Measurements from ENCODE around the gene ENTPD2. TPM values are rescaled to one million over a fixed set of nuclear protein-coding genes. Genes with fewer than 3 reads are reported as not detected.

ENTPD2 gene
- total RNA-seq, 1 experiment from 2014 or later, result 4.0 TPM

- no peak overlapping the region for H2AK5ac ChIP-seq (ENCODE audit: insufficient read length, low read length)
- no peaks in the 10 kb centered on the region for H3K79me2 ChIP-seq (ENCODE audit: insufficient read depth, low read length)
- no peak overlapping the region for H2AFZ ChIP-seq (ENCODE audit: low read length)
- H4K5ac ChIP-seq (ENCODE audit: insufficient read length, low read depth, low read length), result no peak overlapping the region
- H3K9me3 ChIP-seq (ENCODE audit: control insufficient read depth, low read depth, low read length), result no peaks in the 10 kb centered on the region
- no CpG with 5 or more reads among the region's 7 CpGs for WGBS (ENCODE audit: extremely low coverage, insufficient read length, low lambda C conversion rate)
- 0 out of 7 replicates have a peak, but pooled peaks cover 0 to under 1% (median 0%) of the 10 kb centered on the region in 3 experiments for H3K36me3 Mint-ChIP-seq (ENCODE audit: insufficient read depth in 1 of 3, low read depth in 3 of 3)
- no peak overlapping the region for H3K23ac ChIP-seq (ENCODE audit: insufficient read length, low read depth, low read length)
- peaks cover 6% of the 10 kb centered on the region for H3K23me2 ChIP-seq (ENCODE audit: insufficient read length, low read depth, low read length, poor library complexity, severe bottlenecking)
- H2BK20ac ChIP-seq (ENCODE audit: low read depth, low read length, poor library complexity, severe bottlenecking), result no peak overlapping the region
- H3K9ac ChIP-seq (ENCODE audit: extremely low read depth, insufficient read length, low read length), result no peak overlapping the region
- H3K27me3 ChIP-seq (ENCODE audit: insufficient read depth, low read length), result no peaks in the 10 kb centered on the region
- no peaks in the 10 kb centered on the region for H3K4me1 ChIP-seq (ENCODE audit: insufficient read depth, low read length)
- H2BK12ac ChIP-seq (ENCODE audit: insufficient read length, low read depth, low read length), result no peak overlapping the region
- H3K27ac ChIP-seq (ENCODE audit: insufficient read length, low read depth, low read length), result no peak overlapping the region
- H3K4me2 ChIP-seq (ENCODE audit: insufficient read depth, insufficient read length, low read length), result no peak overlapping the region
- no peak overlapping the region for H2BK5ac ChIP-seq (ENCODE audit: insufficient read length, low read length)
- H4K91ac ChIP-seq (ENCODE audit: insufficient read length, low read depth, low read length), result no peak overlapping the region
- H3K18ac ChIP-seq (ENCODE audit: insufficient read length, low read depth, low read length), result no peak overlapping the region
- H3K4me3 Mint-ChIP-seq, result no peak overlapping the region; a peak in 1 of 5 replicates
- no peak overlapping the region for H4K8ac ChIP-seq (replicated peaks; ENCODE audit: insufficient read length, low read depth, low read length)
- no peak overlapping the region for H3K14ac ChIP-seq (ENCODE audit: insufficient read depth, low read length)
- peaks cover 11% of the 10 kb centered on the region for H3K27me3 Mint-ChIP-seq (ENCODE audit: low read depth)
- no peaks in the 10 kb centered on the region for H3K9me3 Mint-ChIP-seq
- no peak overlapping the region for H3K4ac ChIP-seq (ENCODE audit: low read depth, low read length)
- H3K79me1 ChIP-seq (ENCODE audit: insufficient read depth, low read depth, low read length, poor library complexity, severe bottlenecking), result no peaks in the 10 kb centered on the region
- no peak for DNase-seq
- no peak overlapping the region for H2BK120ac ChIP-seq (ENCODE audit: low read depth, low read length, poor library complexity, severe bottlenecking)
- H3K27ac Mint-ChIP-seq, result no peak overlapping the region
- H4K20me1 ChIP-seq (ENCODE audit: control insufficient read depth, insufficient read depth, insufficient read length), result no peaks in the 10 kb centered on the region
- H3K56ac ChIP-seq (ENCODE audit: insufficient read length, low read depth, low read length), result no peak overlapping the region
- TF ChIP-seq CTCF (conservative IDR thresholded peaks at IDR 0.05), result no peak
- no peak overlapping the region for H2BK15ac ChIP-seq (ENCODE audit: low read depth, low read length)
- no peak overlapping the region for H3T11ph ChIP-seq (ENCODE audit: low read length)
- H3K4me1 Mint-ChIP-seq, result peaks cover 2 to 13% of the 10 kb centered on the region in 2 experiments; a peak in 3 of 4 replicates
Measured at GRCh38 chr9:137023157-137023556, 30.7 kb downstream of the ENTPD2 start.

All from H9 (cell line).